Lower leg skin (tissue), 3 donors: ENCODE measurements around the gene C9orf50.

Experiments
- CTCF ChIP-seq, 3 donors: fragments of 450-650 bp; IDR thresholded peaks; one replicate each; pipeline ENCODE4 v1.5.1; 2016; ENCODE audit warnings: antibody characterized with exemption in 3 of 3, mild to moderate bottlenecking in 3 of 3, moderate library complexity in 2 of 3
- POLR2A ChIP-seq, 2 donors: fragments of 450-650 bp; IDR thresholded peaks; one replicate each; pipeline ENCODE4 v1.6.1; 2016 to 2017; ENCODE audit warnings: antibody characterized with exemption in 2 of 2, mild to moderate bottlenecking in 1 of 2, moderate library complexity in 1 of 2

- TF ChIP-seq POLR2A (IDR thresholded peaks at IDR 0.05) (no peak), CTCF (IDR thresholded peaks at IDR 0.05) (no peak)
These were observed 36.0 kb upstream of the C9orf50 start for GRCh38 chr9:129656795-129657390.
